Smooth muscle cell (in vitro differentiated cells): ENCODE measurements around the gene ARID4B. TPM values are rescaled to one million over a fixed set of nuclear protein-coding genes. Genes with fewer than 3 reads are reported as not detected.

ENCODE experiments used
- DNase-seq: peaks from one replicate; lab custom pipeline; 2025; ENCODE audit not compliant: unreplicated experiment; lab: John Stamatoyannopoulos, UW
- H2AFZ ChIP-seq: fragments of 200-600 bp; sonication (generic); 2 replicates; pipeline ENCODE4 v1.6.0; 2016; ENCODE audit warnings: antibody characterized with exemption, low read depth, mild to moderate bottlenecking
- H3F3A ChIP-seq: fragments of 200-600 bp; sonication (generic); 2 replicates; pipeline ENCODE4 v1.6.0; 2017; ENCODE audit warnings: antibody characterized with exemption, low read depth
- H3K27ac ChIP-seq: fragments of 200-600 bp; sonication (generic); 2 replicates; pipeline ENCODE4 v1.5.1; 2016; ENCODE audit warnings: low read depth, mild to moderate bottlenecking
- H3K27me3 ChIP-seq: fragments of 200-600 bp; sonication (generic); 2 replicates; pipeline ENCODE4 v1.6.1; 2016; ENCODE audit warnings: low read depth, mild to moderate bottlenecking
- H3K36me3 ChIP-seq: fragments of 200-600 bp; sonication (generic); 2 replicates; pipeline ENCODE4 v1.5.1; 2016; ENCODE audit warnings: low read depth
- H3K4me1 ChIP-seq: fragments of 200-600 bp; sonication (generic); 2 replicates; pipeline ENCODE4 v1.5.1; 2016; ENCODE audit warnings: low read depth
- H3K4me2 ChIP-seq: fragments of 200-600 bp; sonication (generic); 2 replicates; pipeline ENCODE4 v1.6.0; 2016; ENCODE audit warnings: mild to moderate bottlenecking
- H3K4me3 ChIP-seq: fragments of 200-600 bp; sonication (generic); 2 replicates; pipeline ENCODE4 v1.5.1; 2016; ENCODE audit warnings: mild to moderate bottlenecking
- H3K79me2 ChIP-seq: fragments of 200-600 bp; sonication (generic); 2 replicates; pipeline ENCODE4 v1.6.0; 2016; ENCODE audit warnings: low read depth, mild to moderate bottlenecking
- H3K9ac ChIP-seq: fragments of 200-600 bp; sonication (generic); 2 replicates; pipeline ENCODE4 v1.6.0; 2016; ENCODE audit warnings: low read depth
- H3K9me3 ChIP-seq: fragments of 200-600 bp; sonication (generic); replicated peaks from 2 replicates; pipeline ENCODE4 v1.5.1; 2016; ENCODE audit warnings: low read depth
- H4K20me1 ChIP-seq: fragments of 200-600 bp; sonication (generic); 2 replicates; pipeline ENCODE4 v1.6.0; 2016; ENCODE audit warnings: low read depth
- WGBS: methylation state at CpG from one replicate; pipeline ENCODE4 v1.1.7; 2016; ENCODE audit warnings: low lambda C conversion rate; 5-methylcytosine and 5-hydroxymethylcytosine counted together
- polyA plus RNA-seq: library from polyadenylated mRNA; unstranded; fragments of >200 nt; fragmentation: Nextera tagmentation; extraction: Ambion mirVana; gene quantifications from 2 replicates; pipeline ENCODE4 v1.2.1, GENCODE V29; 2016
- total RNA-seq: library from RNA; depleted of rRNA; stranded (reverse); fragments of >200 nt; gene quantifications from 2 replicates; pipeline ENCODE4 v1.2.3, GENCODE V29; 2014
- TF ChIP-seq, protein P1 (sequence below): fragments of 200-600 bp; sonication (generic); IDR thresholded peaks from 2 replicates; pipeline ENCODE4 v1.5.1; 2017; ENCODE audit warnings: borderline replicate concordance, mild to moderate bottlenecking, antibody characterized with exemption; ENCODE audit not compliant: insufficient read depth, poor library complexity, severe bottlenecking

Gene ARID4B
- total and polyA plus RNA-seq, 2 experiments from 2014 or later = 29.0 to 33.2 TPM

DNA sequence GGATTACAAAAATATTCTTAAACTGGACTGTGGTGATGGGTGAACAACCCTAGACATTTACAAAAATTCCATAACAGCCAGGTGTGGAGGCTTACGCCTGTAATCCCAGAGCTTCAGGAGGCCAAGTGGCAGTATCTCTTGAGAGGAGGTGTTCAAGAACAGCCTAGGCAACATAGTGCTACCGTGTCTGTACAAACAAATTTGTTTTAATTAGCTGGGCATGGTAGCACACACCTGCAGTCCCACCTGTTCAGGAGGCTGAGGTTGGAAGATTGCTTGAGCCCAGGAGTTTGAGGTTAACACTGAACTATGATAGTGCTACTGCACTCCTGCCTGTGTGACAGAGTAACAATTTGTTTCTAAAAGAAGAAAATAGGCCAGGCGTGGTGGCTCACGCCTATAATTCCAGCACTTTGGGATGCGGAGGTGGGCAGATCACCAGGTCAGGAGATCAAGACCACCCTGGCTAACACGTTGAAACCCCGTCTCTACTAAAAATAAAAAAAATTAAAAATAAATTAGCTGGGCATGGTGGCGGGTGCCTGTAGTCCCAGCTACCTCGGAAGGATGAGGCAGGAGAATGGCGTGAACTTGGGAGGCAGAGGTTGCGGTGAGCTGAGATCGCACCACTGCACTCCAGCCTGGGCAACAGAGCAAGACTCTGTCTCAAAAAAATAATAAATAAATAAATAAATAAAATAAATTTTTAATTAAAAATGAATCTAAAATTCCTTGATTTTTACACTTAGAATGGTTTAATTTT is 37.1 kb downstream of the ARID4B start:
- TF ChIP-seq, protein P1, sequence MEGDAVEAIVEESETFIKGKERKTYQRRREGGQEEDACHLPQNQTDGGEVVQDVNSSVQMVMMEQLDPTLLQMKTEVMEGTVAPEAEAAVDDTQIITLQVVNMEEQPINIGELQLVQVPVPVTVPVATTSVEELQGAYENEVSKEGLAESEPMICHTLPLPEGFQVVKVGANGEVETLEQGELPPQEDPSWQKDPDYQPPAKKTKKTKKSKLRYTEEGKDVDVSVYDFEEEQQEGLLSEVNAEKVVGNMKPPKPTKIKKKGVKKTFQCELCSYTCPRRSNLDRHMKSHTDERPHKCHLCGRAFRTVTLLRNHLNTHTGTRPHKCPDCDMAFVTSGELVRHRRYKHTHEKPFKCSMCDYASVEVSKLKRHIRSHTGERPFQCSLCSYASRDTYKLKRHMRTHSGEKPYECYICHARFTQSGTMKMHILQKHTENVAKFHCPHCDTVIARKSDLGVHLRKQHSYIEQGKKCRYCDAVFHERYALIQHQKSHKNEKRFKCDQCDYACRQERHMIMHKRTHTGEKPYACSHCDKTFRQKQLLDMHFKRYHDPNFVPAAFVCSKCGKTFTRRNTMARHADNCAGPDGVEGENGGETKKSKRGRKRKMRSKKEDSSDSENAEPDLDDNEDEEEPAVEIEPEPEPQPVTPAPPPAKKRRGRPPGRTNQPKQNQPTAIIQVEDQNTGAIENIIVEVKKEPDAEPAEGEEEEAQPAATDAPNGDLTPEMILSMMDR = no peak
- Histone ChIP-seq H3K79me2 (peaks cover 100% of the 10 kb centered on the region), H3F3A (no peaks in the 10 kb centered on the region), H3K4me1 (peaks cover 4% of the 10 kb centered on the region), H3K9me3 (no peaks in the 10 kb centered on the region), H3K9ac (no peak overlapping the region), H3K4me2 (no peak overlapping the region), H2AFZ (no peak overlapping the region), H3K27ac (no peak overlapping the region), H3K27me3 (no peaks in the 10 kb centered on the region), H3K4me3 (no peak overlapping the region), H4K20me1 (peaks cover 100% of the 10 kb centered on the region), H3K36me3 (no peaks in the 10 kb centered on the region)
- 94% methylated on average over 12 of the region's 12 CpGs for WGBS
- no peak for DNase-seq

DNA sequence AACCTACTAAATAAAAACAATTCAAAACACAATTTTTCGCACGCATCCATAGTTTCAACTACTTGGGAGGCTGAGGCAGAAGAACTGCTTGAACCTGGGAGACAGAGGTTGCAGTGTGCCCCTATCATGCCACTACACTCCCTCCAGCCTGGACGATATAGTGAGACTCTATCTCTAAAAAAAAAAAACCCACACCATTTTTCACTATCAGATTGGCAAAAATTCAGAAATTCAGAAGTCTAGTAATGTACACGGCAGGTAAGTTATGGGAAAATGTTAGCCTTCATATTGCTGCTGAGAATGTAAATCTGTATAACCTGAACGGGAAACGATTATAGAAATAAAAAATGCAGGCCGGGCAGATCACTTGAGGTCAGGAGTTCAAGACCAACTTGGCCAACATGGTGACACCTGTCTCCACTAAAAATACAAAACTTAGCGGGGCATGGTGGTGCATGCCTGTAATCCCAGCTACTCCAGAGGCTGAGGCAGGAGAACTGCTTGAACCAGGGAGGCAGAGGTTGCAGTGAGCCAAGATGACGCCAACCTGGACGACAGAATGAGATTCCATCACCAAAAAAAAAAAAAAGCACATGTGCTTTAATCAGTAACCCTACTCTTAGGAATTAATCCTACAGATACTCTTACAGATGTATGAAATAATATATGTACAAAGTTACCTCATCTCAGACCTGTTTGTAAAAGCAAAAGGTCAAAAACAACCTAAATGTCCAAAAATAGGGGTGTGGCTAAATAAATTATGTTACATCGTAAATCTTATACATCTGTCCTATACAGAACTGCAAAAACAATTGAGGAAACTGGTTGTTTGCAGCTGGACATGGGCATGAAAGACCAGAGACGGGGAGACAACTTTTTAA is 37.9 kb downstream of the ARID4B start:
- 99% methylated on average over 12 of the region's 12 CpGs for WGBS
- H3K9ac ChIP-seq = no peak overlapping the region
- H3K27ac ChIP-seq = no peak overlapping the region
- H3K4me2 ChIP-seq = no peak overlapping the region
- no peak overlapping the region for H3K4me3 ChIP-seq
- no peaks in the 10 kb centered on the region for H3K27me3 ChIP-seq
- no peak overlapping the region for H2AFZ ChIP-seq
- DNase-seq = no peak
- H3K36me3 ChIP-seq = no peaks in the 10 kb centered on the region
- H3K79me2 ChIP-seq = peaks cover 100% of the 10 kb centered on the region
- H3K4me1 ChIP-seq = peaks cover 4% of the 10 kb centered on the region
- TF ChIP-seq, protein P1 = no peak
- H3K9me3 ChIP-seq = no peaks in the 10 kb centered on the region
- H3F3A ChIP-seq = no peaks in the 10 kb centered on the region
- peaks cover 100% of the 10 kb centered on the region for H4K20me1 ChIP-seq

DNA sequence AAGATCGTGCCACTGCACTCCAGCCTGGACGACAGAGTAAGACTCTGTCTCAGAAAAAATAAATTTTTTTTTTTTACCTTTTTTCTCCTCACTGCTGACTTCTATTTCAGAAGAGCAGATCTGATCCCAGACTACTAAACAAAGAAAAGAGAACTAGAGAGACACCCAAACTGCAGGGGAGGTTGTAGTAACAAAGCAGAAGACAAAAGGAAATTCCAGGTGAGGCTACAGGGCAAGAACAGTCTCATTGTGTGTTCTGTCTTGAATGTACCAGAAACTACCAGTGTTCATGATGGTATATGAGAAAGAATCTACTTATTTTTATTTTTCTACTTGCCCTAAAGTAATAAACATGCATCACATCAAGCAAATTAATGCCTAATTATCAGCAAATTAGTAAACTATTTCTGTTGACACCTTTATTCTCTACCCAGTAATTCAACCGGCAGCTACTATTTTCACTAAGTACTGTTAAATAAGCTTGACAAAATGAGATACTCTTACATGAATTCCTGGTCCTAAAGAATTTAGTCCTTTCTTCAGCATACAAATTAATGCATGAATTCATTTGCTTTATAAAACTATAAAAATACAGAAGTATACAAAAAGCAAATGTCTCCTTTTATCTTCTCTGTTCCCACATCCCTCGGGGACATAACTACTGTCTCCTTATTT is 40.6 kb downstream of the ARID4B start:
- Histone ChIP-seq H3K9me3 (no peaks in the 10 kb centered on the region), H4K20me1 (peaks cover 100% of the 10 kb centered on the region), H3F3A (no peaks in the 10 kb centered on the region), H3K4me2 (no peak overlapping the region), H3K27ac (peak overlapping the region; percentile 26), H3K27me3 (no peaks in the 10 kb centered on the region), H3K9ac (no peak overlapping the region), H2AFZ (no peak overlapping the region), H3K36me3 (no peaks in the 10 kb centered on the region), H3K4me3 (no peak overlapping the region), H3K79me2 (peaks cover 100% of the 10 kb centered on the region), H3K4me1 (peaks cover 4% of the 10 kb centered on the region)
- WGBS = 90% methylated on average over 4 of the region's 4 CpGs
- TF ChIP-seq, protein P1 = no peak
- DNase-seq = no peak
